NCI-H128 (cell line): ENCODE measurements around the gene PTPN6.
A peak's percentile ranks its signal among the peaks of the same experiment; 100 is the strongest.

Experiments used
- DNase-seq: peaks from one replicate; lab custom pipeline; 2025; ENCODE audit not compliant: unreplicated experiment; lab: John Stamatoyannopoulos, UW

Gene PTPN6

DNA sequence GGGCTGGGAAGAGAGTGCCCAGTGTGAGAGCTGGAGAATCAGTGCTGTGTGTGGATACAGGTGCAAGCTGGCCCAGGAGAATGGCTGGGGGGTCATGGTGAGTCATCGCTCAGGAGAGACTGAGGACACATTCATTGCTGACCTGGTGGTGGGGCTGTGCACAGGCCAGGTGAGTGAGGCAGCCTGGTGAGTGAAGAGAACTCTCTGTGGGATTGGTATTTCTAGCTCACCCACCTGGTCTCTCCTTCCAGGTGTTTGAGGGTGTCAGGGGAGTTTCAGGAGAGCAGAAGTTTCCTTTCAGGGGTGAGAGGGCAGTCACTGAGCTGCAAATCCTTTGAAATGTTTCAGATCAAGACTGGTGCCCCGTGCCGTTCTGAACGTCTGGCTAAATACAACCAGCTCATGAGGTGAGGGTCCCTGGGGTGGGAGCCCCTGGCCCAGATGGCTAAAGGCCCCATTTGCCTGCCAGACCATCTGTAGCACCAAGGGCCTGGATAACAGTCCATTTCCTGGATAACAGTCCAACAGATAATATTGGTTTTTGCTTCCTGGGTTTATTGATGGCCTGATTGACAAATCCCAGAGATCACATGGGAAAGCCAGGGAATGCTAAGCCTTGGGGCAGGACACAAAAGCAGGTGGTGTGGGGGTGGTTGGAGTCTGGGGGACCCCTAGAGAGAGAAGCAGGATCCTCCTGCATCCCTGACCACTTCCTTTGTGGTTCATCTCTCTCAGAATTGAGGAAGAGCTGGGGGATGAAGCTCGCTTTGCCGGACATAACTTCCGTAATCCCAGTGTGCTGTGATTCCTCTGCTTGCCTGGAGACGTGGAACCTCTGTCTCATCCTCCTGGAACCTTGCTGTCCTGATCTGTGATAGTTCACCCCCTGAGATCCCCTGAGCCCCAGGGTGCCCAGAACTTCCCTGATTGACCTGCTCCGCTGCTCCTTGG lies 28.9 kb upstream of the PTPN6 start:
- DNase-seq = no peak

DNA sequence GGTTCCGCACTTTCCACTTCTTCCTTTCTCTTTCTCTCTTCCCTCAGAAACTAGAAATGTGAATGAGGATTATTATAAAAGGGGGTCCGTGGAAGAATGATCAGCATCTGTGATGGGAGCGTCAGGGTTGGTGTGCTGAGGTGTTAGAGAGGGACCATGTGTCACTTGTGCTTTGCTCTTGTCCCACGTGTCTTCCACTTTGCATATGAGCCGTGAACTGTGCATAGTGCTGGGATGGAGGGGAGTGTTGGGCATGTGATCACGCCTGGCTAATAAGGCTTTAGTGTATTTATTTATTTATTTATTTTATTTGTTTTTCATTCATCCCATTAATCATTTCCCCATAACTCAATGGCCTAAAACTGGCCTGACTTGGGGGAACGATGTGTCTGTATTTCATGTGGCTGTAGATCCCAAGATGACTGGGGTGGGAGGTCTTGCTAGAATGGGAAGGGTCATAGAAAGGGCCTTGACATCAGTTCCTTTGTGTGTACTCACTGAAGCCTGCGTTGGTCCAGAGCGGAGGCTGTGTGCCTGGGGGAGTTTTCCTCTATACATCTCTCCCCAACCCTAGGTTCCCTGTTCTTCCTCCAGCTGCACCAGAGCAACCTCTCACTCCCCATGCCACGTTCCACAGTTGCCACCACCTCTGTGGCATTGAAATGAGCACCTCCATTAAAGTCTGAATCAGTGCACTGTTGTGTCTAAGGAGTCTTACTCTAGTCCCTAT lies 28.0 kb upstream of the PTPN6 start:
- no peak for DNase-seq

DNA sequence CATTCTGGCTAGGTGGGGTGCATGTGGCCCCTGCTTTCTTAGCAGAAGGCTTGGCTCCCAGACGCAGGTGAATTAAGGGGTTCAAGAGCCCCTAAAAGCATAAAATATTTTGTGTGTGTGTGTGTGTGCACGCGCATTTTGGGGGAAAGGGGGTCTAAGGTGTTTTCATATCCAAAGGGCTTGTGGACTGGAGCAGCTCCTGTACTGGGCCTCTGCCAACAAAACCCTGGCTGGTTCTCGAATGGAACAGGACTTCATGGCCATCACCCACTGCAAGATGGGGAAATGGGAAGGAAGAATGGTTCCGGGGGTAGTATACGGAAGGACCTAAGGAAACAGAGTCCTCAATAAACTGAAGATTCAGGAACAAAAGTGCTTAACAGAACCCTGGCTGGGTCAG lies 27.3 kb upstream of the PTPN6 start:
- no peak for DNase-seq

GRCh38 chr12:6925239-6925539 lies 26.0 kb upstream of the PTPN6 start:
- DNase-seq = no peak

- no peak for DNase-seq
Observed at GRCh38 chr12:6925540-6926279, 25.4 kb upstream of the PTPN6 start.

- peak; percentile 34 for DNase-seq
Observed at GRCh38 chr12:6927379-6928021, 23.7 kb upstream of the PTPN6 start, which contains the start of gene ATN1. TSS of gene ATN1 (plus strand) at chr12:6927959. CDS start at chr12:6934002, 6,043 bp downstream.

GRCh38 chr12:6928022-6928702 lies 23.0 kb upstream of the PTPN6 start:
- no peak for DNase-seq

DNA sequence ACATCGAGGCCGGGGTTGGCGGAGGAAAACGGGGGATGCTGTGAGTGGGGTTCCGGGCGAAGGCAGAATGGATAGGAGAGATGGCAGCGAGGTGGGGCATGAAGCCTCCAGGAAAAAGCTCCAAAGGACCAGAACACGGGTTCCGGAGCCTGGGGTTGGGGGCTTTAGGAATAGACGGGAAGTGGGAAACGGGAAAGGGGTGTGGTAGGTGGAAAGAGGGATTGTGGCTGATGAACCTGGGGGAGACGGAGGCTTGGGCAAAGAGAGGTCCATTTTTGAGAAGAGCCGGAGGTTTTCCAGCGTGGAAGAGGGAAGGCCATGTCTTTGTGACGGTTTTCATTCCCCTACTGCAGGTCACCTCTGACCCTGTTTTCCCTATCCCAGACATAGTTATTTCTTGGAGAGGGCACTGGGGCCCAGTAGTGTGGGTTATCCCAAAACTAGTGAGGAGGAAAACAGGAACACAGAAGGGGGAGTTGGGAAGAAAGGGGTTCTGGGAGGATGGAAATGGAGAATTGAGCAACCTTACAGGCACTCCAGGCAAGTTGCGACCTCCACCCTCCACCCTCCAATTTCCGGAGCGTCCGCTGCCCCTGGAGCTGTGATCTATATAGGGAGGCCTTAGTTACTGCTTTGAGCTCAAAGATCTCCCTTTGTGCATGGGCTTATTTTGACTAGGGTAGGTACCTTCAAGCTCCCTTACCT lies 22.3 kb upstream of the PTPN6 start:
- no peak for DNase-seq

DNA sequence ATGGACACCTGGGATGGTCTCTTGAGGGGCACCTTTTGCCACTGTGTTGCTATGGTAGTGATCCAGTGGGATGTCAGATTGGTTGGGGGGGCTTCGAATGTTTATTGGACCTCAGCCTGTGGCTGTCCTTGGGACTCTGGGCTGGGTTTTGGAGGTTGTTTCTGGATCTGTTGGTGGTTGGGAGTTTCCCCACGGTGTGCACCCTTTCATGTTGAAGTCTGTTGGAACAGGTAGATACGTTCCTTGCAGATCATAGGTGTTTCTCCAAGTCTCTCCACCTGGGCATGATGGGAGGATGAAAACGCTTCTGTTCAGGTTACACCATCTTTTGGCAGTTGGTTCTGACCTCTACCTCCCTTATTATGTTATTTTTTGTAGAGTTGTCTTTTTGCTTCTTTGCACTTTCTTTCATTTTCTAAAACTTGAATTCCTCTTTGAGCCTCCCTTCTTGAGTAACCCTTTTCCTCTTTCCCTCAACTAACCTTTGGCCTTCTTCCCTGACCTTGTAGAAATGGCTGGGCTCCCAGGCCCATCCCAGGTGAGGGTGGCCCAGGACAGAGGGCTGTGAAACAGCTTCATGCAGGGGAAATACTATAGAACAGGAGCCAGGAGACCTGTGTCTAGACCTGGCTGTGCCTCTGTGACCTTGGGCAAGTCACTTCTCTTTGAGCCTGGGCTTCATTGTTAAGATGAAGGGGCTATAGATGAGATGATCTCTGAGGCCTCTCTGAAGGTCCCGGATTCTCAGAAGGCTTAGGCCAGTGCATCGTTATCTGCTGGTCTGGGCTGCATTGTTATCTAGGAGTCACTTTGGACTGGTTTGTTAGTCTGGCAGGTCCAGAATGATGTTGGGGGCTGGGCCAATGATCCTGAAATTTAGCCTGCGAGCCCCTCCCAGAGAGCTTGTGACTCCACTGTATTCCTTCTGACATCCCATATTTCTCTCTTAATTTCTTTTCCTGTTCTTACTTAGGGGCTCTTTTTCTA lies 21.4 kb upstream of the PTPN6 start:
- no peak for DNase-seq

DNA sequence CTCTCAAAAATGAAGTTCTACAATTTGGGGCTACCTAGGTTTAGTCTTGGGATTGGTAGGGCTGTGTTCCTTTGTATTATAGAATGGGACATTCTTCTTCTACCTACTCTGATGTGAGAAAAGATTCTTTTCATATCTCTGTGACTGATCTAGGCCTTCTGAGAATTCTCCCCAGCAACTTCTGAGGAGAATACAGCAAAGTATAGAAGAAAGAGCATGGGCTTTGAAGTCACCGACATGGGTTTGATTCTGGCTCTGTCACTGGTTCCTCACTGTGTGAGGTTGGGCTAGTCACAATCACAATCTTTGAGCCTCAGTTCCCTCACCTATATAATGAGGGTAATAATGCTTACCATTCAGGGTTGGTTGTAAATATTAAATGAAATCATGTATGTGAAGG lies 18.4 kb upstream of the PTPN6 start:
- DNase-seq = no peak

- no peak for DNase-seq
Observed at GRCh38 chr12:6934110-6934509, 17.0 kb upstream of the PTPN6 start.

GRCh38 chr12:6935371-6936193 lies 15.6 kb upstream of the PTPN6 start:
- DNase-seq = no peak

- DNase-seq = no peak
Observed at GRCh38 chr12:6936194-6936635, 14.9 kb upstream of the PTPN6 start.

DNA sequence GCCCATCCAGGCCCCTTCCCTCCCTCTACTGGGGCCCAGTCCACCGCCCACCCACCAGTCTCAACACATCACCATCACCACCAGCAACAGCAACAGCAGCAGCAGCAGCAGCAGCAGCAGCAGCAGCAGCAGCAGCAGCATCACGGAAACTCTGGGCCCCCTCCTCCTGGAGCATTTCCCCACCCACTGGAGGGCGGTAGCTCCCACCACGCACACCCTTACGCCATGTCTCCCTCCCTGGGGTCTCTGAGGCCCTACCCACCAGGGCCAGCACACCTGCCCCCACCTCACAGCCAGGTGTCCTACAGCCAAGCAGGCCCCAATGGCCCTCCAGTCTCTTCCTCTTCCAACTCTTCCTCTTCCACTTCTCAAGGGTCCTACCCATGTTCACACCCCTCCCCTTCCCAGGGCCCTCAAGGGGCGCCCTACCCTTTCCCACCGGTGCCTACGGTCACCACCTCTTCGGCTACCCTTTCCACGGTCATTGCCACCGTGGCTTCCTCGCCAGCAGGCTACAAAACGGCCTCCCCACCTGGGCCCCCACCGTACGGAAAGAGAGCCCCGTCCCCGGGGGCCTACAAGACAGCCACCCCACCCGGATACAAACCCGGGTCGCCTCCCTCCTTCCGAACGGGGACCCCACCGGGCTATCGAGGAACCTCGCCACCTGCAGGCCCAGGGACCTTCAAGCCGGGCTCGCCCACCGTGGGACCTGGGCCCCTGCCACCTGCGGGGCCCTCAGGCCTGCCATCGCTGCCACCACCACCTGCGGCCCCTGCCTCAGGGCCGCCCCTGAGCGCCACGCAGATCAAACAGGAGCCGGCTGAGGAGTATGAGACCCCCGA lies 14.3 kb upstream of the PTPN6 start:
- no peak for DNase-seq

GRCh38 chr12:6937481-6938352 lies 13.4 kb upstream of the PTPN6 start:
- DNase-seq = peak; percentile 98
